Measurements from ENCODE around the gene MAML2.

- TF ChIP-seq CTCF (IDR thresholded peaks at IDR 0.05) (no peak), POLR2AphosphoS5 (IDR thresholded peaks at IDR 0.05) (no peak)
Measured at GRCh38 chr11:96306071-96306470, 36.9 kb downstream of the MAML2 start.

All from esophagus muscularis mucosa (tissue), 3 donors.